IPS-18c (cell line): Measurements from ENCODE around the gene PRKCI.
"Not testable (repeated sequence)": the region's sequence is repeated elsewhere in the genome, so short reads cannot be mapped to it uniquely, and the experiment has no call there.

Experiments used
- H3K4me3 ChIP-seq: 2 replicates; pipeline ENCODE4 v1.7.0; 2013; ENCODE audit warnings: low read depth, mild to moderate bottlenecking, low read length, moderate library complexity; ENCODE audit not compliant: insufficient read depth
- H3K9me3 ChIP-seq: one replicate; pipeline ENCODE4 v1.6.1; 2013; ENCODE audit warnings: mild to moderate bottlenecking, low read length, moderate library complexity; ENCODE audit not compliant: control insufficient read depth, insufficient read depth

PRKCI gene

GRCh38 chr3:170321321-170322034 is 99.3 kb downstream of the PRKCI start:
- peaks cover 5% of the 10 kb centered on the region for H3K9me3 ChIP-seq

GRCh38 chr3:170322566-170323269 is 100.5 kb downstream of the PRKCI start:
- Histone ChIP-seq H3K4me3 (no peak overlapping the region), H3K9me3 (peaks cover 8% of the 10 kb centered on the region)

More at GRCh38 chr3:170321321-170322034, 99.3 kb downstream of the PRKCI start:
- no peak overlapping the region for H3K4me3 ChIP-seq

GRCh38 chr3:170323331-170323730 is 101.1 kb downstream of the PRKCI start:
- Histone ChIP-seq H3K9me3 (peaks cover 11% of the 10 kb centered on the region), H3K4me3 (no peak overlapping the region)

GRCh38 chr3:170324962-170325361 is 102.7 kb downstream of the PRKCI start:
- Histone ChIP-seq H3K9me3 (peaks cover 11% of the 10 kb centered on the region), H3K4me3 (no peak overlapping the region)

GRCh38 chr3:170327040-170327808 is 105.0 kb downstream of the PRKCI start:
- peaks cover 9% of the 10 kb centered on the region for H3K9me3 ChIP-seq
- no peak overlapping the region; the same call in 1 of the 2 replicates for H3K4me3 ChIP-seq

GRCh38 chr3:170327868-170328548 is 105.8 kb downstream of the PRKCI start:
- H3K9me3 ChIP-seq, H3K4me3 ChIP-seq: not testable (repeated sequence)

GRCh38 chr3:170330366-170330765 is 108.1 kb downstream of the PRKCI start:
- peaks cover 11% of the 10 kb centered on the region for H3K9me3 ChIP-seq

GRCh38 chr3:170331143-170331542 is 108.9 kb downstream of the PRKCI start:
- Histone ChIP-seq H3K9me3 (peaks cover 8% of the 10 kb centered on the region), H3K4me3 (no peak overlapping the region)

More at GRCh38 chr3:170330366-170330765, 108.1 kb downstream of the PRKCI start:
- no peak overlapping the region for H3K4me3 ChIP-seq

- no peak overlapping the region for H3K4me3 ChIP-seq
- peaks cover 10% of the 10 kb centered on the region for H3K9me3 ChIP-seq
These were observed 115.2 kb downstream of the PRKCI start for GRCh38 chr3:170337420-170337819.

- H3K4me3 ChIP-seq, result no peak overlapping the region
- H3K9me3 ChIP-seq, result peaks cover 10% of the 10 kb centered on the region
These were observed 116.6 kb downstream of the PRKCI start for GRCh38 chr3:170338690-170339340.

GRCh38 chr3:170342273-170342672 is 120.0 kb downstream of the PRKCI start:
- not testable (repeated sequence) for H3K4me3 ChIP-seq, H3K9me3 ChIP-seq

GRCh38 chr3:170343859-170344258 is 121.6 kb downstream of the PRKCI start:
- not testable (repeated sequence) for H3K9me3 ChIP-seq

GRCh38 chr3:170344971-170345370 is 122.7 kb downstream of the PRKCI start:
- H3K9me3 ChIP-seq, result peaks cover 2% of the 10 kb centered on the region
- H3K4me3 ChIP-seq, result no peak overlapping the region

More at GRCh38 chr3:170343859-170344258, 121.6 kb downstream of the PRKCI start:
- H3K4me3 ChIP-seq, result not testable (repeated sequence)

GRCh38 chr3:170346481-170347392 is 124.5 kb downstream of the PRKCI start:
- H3K9me3 ChIP-seq, result no peaks in the 10 kb centered on the region
- no peak overlapping the region for H3K4me3 ChIP-seq

GRCh38 chr3:170350515-170351413 is 128.5 kb downstream of the PRKCI start:
- Histone ChIP-seq H3K9me3 (no peaks in the 10 kb centered on the region), H3K4me3 (no peak overlapping the region)
